Measurements from ENCODE around the gene LNX1.

LNX1 gene

DNA sequence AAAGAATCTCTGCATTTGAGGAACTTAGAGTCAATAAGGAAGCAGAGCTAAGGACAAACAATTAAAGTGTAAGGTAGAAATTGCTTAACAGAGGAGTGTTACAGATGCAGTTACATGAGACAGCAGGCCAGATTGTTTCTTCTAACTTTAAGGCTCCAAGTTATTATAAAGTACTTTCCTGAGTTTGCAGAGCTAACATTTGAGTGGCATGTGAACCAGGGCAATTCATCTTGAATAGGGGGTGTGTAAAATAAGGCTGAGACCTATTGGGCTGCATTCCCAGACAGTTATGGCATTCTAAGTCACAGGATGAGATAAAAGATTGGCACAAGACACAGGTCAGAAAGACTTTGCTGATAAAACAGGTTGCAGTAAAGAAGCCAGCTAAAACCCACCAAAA is 7.6 kb upstream of the LNX1 start:
- DNase-seq = no peak

GRCh38 chr4:53598483-53598882 is 7.2 kb upstream of the LNX1 start:
- DNase-seq = no peak

DNA sequence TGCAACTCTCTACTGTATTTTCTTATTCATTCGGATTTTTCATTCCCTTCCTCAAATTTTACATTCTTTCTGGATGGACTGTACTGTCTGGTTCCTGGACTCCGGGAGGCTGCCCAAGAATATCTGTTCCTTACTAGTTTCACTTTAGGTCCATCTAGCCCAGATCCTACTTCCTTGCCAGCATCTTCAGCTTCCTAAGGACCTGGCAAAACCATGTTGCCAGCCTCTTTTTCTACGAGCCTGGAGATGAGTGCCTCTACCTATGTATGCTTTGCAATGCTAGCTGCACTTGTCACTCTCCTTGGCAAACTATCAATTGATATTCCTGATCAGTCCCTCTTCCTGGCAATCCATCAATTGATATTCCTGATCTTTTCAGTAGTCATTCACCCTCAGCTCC is 5.6 kb upstream of the LNX1 start:
- no peak for DNase-seq

GRCh38 chr4:53595834-53596233 is 4.5 kb upstream of the LNX1 start:
- no peak for DNase-seq

DNA sequence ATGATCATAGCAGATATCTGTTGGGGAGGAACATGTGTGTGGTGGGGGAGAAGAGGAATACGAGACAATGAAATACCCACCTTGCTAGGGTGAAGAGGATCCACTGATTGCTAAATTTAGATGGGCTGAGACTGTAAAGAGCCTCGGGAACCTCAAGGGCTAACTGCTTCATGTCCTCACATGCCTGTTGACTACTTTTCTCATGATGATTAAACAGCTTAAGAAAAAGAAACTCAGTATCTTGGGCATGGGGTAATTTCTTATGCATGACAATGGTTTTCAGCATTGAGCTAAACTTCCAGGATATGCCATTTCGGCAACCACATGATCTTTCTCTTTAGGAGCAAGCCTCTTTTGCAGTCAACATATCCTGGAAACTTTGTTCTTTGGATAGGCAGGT is 3.9 kb upstream of the LNX1 start:
- no peak for DNase-seq

GRCh38 chr4:53593765-53594164 is 2.5 kb upstream of the LNX1 start:
- no peak for DNase-seq

DNA sequence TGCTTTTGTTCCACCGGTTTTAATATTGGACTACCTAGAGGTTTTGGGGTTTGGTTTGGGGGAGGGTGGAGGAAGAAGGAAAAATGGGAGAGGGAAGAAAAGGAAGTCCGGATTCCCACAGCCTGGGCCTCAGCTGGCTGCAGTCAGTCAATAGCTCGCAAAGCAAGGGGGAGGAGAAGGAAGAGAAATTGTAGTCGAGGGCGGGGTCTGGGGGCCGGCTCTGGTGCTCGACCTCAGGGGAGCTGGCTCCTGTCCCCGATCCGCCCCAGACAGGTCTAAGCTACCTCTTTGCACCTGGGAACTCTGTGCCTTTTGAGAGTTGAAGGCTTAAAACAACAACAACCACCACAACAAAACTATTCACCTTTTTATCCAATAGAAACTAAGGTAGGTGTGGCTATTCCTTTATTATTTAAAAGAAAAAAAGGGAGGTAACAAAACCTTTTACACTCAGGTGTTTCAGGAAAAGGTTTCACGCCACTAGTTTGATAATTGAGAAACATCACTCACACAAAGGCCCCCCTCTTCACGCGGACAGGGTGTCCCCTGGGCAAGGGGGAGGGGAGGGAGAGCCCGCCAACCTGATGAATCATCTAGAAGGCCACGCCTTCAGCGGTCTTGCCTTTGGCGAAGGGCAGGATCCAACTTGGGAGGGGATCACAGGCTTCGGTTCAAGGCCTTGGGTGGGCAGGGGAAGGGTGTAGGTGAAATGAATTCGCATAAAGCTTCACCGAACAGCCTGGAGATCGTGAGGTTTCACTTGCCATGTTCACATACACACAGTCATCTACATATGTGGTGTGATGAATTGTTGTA is 1.6 kb upstream of the LNX1 start:
- DNase-seq = peak; percentile 71

DNA sequence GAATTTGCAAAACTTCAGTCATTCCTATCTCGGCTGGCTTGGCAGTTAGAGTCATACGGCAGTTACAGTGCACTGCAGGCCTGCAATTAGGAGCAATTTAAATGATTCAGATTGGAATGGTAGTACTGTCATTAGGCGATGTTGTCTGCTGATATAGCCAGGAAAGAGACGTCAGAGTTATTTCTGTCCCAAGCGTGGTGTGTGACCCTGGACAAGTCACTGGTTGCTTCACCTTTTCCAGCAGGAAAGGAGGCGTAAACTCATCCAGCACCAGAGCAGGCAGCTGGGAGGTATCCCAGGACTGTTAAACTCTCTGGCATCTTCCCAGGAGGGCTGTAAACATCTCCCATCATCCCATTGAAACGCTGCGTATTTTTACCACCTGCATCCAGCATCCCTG is 836 bp upstream of the LNX1 start:
- no peak for DNase-seq

DNA sequence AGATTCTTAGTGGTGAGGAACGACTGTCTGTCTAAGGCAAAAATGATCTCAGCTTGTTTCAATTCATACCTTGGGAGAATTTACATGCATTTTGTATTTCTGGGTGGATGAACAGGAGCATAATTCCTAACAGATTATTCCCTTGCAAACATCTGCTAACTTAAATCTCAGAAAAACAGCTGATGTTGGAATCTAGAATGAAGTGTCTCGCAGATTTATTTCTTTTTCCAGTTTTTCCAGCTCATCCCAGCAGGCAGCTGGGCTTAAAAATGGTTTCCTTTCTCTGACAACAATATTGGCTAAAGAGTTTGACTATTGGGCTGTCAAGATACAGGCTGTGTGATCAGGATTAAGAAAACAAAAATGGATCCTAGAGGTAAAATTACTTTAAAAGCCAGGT is 1.1 kb downstream of the LNX1 start:
- DNase-seq = no peak

DNA sequence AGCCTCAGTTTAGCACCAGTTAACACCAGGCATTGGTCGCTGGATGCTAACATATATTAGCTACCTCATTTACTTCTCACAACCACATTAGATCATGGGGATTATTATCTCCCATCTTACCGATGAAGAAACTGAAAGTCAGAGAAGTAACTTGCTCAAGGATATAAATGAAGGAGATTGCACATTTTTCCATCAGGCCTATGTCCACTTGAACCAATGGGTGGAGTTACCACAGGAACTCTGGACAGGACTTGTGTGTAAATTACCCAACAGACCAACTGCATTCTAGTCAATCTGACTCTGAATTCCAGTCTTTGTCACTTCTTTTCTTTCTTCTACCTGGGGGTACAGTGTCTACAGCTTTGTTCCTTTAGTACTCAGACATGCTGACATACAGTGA is 1.8 kb downstream of the LNX1 start:
- DNase-seq = no peak

GRCh38 chr4:53587135-53587534 is 4.2 kb downstream of the LNX1 start:
- DNase-seq = no peak

GRCh38 chr4:53586121-53586816 is 5.0 kb downstream of the LNX1 start:
- DNase-seq = no peak

- no peak for DNase-seq
Measured at GRCh38 chr4:53584658-53585057, 6.6 kb downstream of the LNX1 start.

GRCh38 chr4:53583513-53583912 is 7.8 kb downstream of the LNX1 start:
- DNase-seq = no peak

DNA sequence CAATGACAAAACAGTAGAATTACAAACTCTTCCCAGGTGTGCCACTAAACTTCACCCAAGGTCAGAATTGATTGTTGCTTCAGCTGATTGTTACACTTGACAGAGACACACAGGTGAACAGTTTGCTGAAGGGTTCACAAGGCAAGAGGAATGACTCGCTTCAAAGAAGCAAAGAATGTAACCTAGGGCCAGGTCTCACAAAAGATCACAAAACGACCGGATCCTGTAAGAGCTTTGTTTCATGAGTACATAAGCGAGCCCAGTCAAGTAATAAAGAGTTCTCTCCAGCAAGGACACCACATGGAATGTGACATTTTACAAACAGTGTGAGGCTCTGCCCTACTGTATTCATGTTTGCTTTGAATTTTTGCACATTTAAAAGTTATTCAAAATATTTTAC is 9.1 kb downstream of the LNX1 start:
- DNase-seq = no peak

- no peak for DNase-seq
Measured at GRCh38 chr4:53580274-53580673, 11.0 kb downstream of the LNX1 start.

- no peak for DNase-seq
Measured at GRCh38 chr4:53579826-53580225, 11.5 kb downstream of the LNX1 start.

DNA sequence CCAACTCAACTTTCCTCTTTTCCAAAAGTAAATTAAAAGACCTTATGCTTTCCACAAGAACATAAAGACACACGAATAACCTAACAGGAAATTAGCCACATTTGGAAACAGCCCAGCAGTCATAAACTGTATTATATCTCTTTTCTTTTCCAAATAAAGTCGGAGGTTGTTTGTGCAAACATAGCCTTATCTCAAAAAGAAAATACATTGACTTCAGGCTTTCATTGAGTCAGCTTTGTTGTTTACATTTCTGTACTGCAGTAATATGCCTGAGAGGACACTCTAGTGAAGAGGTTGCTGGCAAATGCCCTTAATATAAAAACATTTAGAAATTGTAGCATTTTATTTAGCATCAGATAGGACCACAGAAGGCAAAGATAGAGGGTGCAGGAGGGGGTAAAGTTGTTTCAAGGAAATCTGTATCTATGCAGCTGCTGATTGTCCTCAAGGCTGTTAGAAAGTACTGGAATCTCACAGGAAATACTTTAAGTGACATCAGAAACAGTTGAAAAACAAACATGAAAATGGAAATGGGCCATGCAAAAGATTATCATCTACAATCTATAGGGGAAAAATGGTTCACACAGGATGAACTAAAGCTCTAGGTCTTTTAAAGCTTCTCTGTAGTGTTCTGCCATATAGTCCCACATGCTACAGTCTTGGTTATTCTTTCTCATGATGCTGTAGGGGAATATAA is 14.5 kb downstream of the LNX1 start:
- DNase-seq = no peak

DNA sequence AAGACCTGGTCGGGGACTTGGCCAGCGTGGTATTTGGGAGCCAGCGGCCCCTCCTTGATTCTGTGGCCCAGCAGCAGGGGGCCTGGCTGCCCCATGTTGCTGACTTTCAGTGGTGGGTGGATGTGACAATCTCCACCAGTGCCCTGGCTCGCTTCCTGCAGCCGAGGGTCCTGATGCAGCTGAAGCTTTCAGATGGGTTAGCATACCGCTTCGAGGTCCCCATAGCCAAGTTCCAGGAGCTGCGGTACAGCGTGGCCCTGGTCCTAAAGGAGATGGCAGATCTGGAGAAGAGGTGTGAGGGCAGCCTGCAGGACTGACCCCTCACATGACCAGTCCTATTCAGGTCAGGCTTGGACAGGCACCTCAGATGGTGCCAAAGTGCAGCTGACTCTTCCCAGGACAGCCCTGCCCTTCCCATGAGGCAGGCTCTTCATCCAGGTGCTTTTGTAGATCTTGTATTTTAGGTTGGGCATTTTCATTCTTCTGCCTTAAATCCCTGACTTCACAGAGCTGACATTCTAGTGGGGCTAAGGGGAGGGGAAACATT is 15.1 kb downstream of the LNX1 start:
- DNase-seq = no peak

- DNase-seq = no peak
Measured at GRCh38 chr4:53575552-53575951, 15.7 kb downstream of the LNX1 start.

DNA sequence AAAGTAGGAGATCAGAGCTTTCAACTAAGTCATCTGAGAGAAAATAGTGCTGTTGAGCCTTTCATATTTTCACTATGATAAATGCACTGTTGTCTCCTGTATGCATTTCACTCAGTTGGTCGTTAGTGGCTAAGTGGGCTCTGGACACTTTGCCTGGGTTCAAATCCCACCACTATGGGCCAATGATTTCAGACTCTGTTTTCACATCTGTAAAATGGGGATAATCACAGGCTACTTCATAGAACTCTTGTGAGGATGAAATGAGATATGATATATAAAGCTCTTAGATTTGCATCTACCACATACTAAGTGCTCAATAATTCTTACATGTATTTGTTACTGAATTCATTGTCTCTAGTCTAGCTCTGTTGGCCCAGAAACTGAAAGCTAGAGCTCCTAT is 16.8 kb downstream of the LNX1 start:
- no peak for DNase-seq

GRCh38 chr4:53573696-53574095 is 17.6 kb downstream of the LNX1 start:
- DNase-seq = no peak

GRCh38 chr4:53572600-53572994 is 18.7 kb downstream of the LNX1 start:
- DNase-seq = no peak

Data from right hindlimb (tissue), 1 donor.